ENCODE results near the gene TPMT.
"Not testable (repeated sequence)": the region's sequence is repeated elsewhere in the genome, so short reads cannot be mapped to it uniquely, and the experiment has no call there.

The TPMT gene

DNA sequence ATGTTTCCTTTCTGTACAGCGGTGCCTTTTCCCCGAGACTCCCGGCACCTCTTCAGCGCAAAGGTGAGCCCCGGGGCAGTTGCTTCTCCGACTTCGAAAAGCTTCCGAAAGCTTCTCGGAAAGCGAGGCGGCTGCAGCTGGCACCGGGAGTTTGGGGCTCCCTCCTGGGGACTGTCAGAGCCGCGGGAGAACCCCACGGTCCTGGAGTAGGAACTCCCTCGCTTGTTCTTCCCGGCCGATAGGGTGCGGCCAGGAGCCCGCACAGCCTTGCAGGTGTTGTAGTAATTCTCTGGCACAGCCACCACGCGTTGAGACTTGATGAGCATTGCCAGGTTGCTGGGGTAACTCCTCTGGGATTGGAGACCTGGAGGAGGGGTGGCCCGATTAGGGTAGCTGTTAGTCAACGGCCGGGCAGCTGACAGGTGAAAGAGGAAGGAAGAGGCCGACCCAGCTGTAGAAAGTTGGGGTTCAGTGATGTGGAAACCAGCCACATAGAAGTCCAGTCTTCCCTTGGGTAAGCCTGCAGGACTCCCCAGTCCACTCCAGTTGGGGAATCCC, 1.1 kb upstream of the TPMT start:
- TF ChIP-seq, protein P1, sequence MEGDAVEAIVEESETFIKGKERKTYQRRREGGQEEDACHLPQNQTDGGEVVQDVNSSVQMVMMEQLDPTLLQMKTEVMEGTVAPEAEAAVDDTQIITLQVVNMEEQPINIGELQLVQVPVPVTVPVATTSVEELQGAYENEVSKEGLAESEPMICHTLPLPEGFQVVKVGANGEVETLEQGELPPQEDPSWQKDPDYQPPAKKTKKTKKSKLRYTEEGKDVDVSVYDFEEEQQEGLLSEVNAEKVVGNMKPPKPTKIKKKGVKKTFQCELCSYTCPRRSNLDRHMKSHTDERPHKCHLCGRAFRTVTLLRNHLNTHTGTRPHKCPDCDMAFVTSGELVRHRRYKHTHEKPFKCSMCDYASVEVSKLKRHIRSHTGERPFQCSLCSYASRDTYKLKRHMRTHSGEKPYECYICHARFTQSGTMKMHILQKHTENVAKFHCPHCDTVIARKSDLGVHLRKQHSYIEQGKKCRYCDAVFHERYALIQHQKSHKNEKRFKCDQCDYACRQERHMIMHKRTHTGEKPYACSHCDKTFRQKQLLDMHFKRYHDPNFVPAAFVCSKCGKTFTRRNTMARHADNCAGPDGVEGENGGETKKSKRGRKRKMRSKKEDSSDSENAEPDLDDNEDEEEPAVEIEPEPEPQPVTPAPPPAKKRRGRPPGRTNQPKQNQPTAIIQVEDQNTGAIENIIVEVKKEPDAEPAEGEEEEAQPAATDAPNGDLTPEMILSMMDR (IDR thresholded peaks at IDR 0.05), result no peak
- Histone ChIP-seq H3K4me3 (peak overlapping the region; percentile 97), H3K27ac (peak overlapping the region in 1 of 2 donors; percentile 94)
- peak; percentile 77 for DNase-seq (ENCODE audit: low spot score)

DNA sequence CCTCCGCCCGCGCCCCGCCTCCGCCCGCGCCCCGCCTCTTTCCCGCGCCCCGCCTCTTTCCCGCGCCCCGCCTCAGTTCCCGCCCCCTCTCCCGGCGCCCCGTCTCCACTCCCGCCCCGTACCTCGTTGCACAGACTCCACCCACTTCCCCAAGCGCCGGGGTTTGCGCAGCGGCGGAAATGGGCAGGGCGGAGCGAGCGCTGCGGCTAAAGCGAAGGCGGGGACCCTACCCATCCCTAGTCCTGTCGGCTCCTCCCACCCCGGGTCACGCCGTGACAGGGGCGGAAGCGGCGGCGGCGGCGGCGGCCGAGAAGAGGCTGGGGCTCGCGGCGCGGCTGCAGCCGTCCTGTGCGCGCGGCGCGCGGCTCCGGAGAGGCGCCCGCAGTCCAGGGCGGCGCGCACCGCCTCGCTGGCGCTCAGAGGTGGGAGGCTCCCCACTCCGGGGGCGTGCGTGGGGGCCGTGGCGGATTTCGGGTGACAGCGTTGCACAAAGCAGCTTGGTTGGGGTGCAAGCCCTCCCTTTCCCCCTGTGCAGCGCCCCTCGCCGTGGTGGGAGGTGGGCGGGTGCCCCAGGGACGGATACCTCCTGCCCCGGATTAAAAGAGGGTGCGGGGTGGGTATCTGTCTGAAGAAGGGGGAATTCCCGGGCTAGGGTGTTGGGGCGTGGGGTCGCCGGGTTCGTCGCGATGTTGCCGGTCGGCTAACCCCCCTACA, 430 bp upstream of the TPMT start, which contains the start of gene KDM1B:
Gene KDM1B (plus strand): TSS at position 273 of the 714 bp plus-strand sequence. CDS start 4,474 bp downstream, outside the sequence.
- Histone ChIP-seq H3K27ac (peak within 1 kb of the TSS; percentile 80 to 94), H3K4me3 (peak within 1 kb of the TSS; percentile 97)
- TF ChIP-seq, protein P1 (IDR thresholded peaks at IDR 0.05), result no peak
- peak; percentile 99 for DNase-seq (ENCODE audit: low spot score)

DNA sequence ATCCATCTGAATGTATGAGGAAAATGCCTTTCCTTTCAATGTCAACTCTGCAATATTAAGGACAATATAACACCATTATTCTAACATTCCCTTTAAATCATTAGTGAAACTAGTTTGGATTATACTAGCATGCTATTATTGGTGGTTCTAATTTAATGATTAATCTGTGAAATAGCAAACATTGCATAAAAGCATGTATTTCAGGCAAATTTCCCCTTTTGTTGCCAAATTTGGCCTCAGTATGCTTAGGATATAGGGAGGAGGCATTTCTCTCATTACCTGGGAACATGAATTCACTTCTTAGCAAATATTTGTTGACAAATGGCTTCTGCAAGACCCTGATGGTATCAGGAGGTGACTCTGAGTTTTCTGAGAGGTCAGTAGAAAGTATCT, 1.6 kb downstream of the TPMT start:
- Histone ChIP-seq H3K27ac (no peak overlapping the region), H3K4me3 (no peak overlapping the region)
- DNase-seq (ENCODE audit: low spot score), result no peak
- TF ChIP-seq, protein P1 (IDR thresholded peaks at IDR 0.05), result no peak

DNA sequence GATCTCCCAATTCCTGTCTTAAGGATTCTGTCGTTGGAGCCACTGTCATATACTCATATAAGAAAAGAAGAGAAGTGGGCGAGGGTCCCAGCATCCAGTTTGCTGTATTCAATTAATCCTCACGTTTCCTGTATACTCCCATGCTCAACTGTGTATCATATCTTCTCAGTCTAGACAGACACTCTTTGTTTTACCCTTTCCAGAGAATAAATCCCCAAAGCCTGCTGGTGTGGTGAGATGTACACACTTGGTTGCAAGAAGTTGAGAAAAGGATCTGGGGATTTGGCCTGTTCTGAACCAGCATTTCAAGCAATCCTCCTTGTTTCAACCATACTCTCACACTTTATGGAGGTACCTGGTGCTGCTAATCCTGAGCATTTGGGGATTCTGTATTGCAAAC, 3.1 kb downstream of the TPMT start:
- H3K4me3 ChIP-seq, result no peak overlapping the region
- no peak overlapping the region for H3K27ac ChIP-seq
- TF ChIP-seq, protein P1 (IDR thresholded peaks at IDR 0.05), result no peak
- no peak for DNase-seq (ENCODE audit: low spot score)

DNA sequence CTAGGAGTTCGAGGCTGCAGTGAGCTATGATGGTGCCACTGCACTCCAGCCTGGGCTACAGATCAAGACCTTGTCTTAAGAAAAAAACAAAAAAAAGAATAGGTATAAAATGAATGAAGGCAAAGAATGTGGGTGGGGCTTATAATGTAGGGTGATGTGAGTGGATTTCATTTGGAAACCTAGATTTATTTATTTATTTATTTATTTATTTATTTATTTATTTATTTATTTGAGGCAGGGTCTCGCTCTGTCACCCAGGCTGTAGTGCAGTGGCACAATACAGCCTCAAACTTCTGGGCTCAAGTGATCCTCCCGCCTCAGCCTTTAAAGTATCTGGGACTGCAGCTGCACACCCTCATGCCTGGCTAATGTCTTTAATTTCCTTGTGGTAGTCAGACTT, 3.5 kb downstream of the TPMT start:
- H3K27ac ChIP-seq; DNase-seq (ENCODE audit: low spot score); H3K4me3 ChIP-seq: not testable (repeated sequence)

DNA sequence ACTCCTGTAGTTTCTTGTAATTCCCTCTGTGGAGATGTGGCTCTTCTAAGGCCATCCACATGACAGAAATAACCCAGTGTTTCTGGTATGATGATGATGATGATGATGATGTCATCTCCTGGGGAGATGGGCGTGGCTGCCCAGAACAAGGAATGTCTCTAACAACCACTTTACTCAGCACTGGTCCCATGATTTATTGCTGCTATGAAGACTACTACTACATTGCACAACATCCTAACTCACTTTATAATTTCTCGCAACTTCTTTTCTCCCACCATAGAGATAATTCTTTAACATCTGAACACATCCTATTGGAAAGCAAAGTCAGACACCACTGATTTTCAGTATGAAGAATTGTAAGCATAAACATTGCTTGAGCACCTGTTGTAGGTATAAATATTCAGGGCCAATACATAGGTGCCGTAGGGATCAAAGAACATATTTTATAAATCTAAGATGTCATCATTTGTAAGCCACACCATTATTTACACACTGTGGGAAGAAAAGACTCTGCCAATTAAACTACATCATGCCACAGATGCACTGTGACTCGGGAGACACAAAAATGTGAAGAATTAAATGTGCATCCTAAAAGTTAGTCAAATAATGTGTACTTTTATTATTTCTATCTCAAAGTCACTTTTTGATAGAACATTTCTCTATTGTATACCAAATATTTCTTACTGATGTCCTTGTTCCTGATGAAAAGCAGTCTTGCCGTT, 6.4 kb downstream of the TPMT start:
- H3K4me3 ChIP-seq, result no peak overlapping the region
- TF ChIP-seq, protein P1 (IDR thresholded peaks at IDR 0.05), result no peak
- no peak for DNase-seq (ENCODE audit: low spot score)
- H3K27ac ChIP-seq, result no peak overlapping the region

DNA sequence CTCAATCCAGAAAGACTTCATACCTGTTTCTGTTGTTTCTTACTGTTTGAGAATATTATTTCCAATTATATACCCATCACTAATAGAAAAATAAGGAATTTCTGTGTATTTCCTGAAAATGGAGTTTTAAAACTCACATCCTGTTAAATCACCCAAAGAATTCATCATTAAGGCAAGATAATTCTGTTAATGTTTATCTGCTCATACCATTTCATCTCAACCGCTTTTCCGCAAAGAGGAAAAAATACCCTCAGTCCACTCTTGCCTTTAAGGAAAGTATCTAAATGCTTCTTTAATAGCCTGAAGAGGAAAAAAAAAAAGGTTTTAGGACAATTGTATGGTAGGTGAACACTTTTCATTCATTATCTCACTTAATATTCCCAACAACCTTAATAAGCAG, 7.3 kb downstream of the TPMT start:
- TF ChIP-seq, protein P1 (IDR thresholded peaks at IDR 0.05), result no peak
- H3K4me3 ChIP-seq, result no peak overlapping the region
- DNase-seq (ENCODE audit: low spot score), result no peak
- no peak overlapping the region for H3K27ac ChIP-seq

All from coronary artery (tissue), 2 donors.